Fibroblast of lung (primary cell): ENCODE results near the gene ARSK.

ENCODE experiments used
- CTCF ChIP-seq, 2 donors: IDR thresholded peaks in 1 of 2; conservative IDR thresholded peaks in 1 of 2; 1 replicate in 1 of 2; 2 replicates in 1 of 2; pipeline ENCODE4 v1.5.1; 2011 to 2012; ENCODE audit warnings: low read length in 2 of 2, control low read depth in 1 of 2, inconsistent platforms in 1 of 2, low read depth in 1 of 2, mild to moderate bottlenecking in 1 of 2
- EZH2 ChIP-seq: IDR thresholded peaks from 2 replicates; pipeline ENCODE4 v1.5.1; 2012; ENCODE audit warnings: low read length, control low read depth, mild to moderate bottlenecking; ENCODE audit errors: missing control alignments

GRCh38 chr5:95619096-95619495 is 64.2 kb downstream of the ARSK start:
- TF ChIP-seq CTCF (conservative IDR thresholded peaks at IDR 0.05 in 1 of 2, IDR thresholded peaks at IDR 0.05 in 1 of 2; ENCODE audit: low read depth in 1 of 2, low read length in 2 of 2) (no peak), EZH2 (no peak)
